HL-60/S4 (cell line): ENCODE measurements around the gene NOTUM.

Experiments used
- in situ Hi-C: fragments of 300-500 bp; cut with MboI; formaldehyde crosslinking; loops from 2 replicates; pipeline ENCODE4 v1.14.3; 2022; ENCODE audit warnings: low sequenced_read_pairs

The NOTUM gene

DNA sequence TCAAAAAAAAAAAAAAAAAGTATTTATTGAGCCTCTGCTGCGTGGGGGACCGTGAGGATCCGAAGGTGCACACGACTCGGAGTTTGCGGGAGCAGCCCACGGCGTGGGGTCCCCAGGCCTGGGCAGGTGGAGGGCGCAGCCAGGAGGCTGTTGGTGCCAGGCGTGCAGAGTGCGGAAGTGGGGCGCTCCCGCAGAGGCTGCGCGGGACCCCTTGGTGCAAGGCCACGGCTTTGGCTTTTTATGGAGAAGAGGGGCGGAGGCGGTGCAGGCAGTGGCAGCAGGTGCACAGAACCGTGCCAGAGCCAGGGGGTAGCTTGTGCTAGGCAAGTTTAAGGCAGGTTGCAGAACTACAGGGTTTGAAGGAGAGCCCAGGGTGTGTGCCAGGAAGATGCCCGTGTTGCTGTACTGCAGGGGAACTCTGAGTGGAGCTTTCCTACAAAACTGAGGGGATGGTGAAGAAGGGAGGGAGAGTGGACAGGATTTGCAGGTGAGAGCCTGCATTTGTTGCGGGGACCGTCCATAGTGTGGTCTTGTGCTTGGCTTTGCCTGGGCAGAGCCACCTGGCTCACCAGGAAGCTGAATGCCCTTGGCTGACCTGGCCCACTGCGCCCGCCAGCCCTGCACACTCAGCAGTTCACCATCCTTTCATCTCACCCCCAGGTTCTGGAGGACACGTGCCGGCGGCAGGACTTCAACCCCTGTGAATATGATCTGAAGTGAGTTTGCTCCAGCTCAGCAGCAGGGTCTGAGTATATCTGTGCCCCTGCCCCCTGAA lies 17.7 kb upstream of the NOTUM start:
- in situ Hi-C loops, result no loop called here

DNA sequence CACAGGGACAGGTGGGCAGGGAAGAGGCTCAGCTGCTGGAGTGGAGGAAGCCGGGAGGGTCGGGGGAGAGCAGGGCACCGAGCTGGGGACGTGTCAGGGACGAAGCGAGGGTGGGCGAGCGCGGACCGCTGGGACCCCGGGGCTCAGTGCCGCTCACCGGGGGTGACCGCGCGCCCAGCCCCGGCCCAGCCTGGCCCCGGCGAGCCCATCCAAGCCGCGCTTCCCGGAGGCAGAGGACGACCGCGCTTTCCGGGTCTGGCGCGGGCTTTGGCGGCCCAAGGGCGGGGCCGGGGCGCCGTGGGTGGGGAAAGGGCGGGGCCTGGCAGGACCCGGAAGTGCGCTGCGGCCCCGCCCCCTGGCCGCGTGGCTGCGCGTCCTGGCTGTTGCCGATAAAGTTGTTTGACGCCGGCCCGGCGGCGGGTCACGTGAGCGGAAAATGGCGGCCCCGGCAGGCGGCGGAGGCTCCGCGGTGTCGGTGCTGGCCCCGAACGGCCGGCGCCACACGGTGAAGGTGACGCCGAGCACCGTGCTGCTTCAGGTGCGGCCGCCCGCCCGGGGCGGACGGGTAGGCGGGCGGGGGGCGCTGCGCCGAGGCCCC lies 16.3 kb upstream of the NOTUM start, which contains the start of gene ASPSCR1:
ASPSCR1 (plus strand) TSS at position 419 of the 598 bp plus-strand sequence; CDS start at position 437, 18 bp downstream.
- in situ Hi-C loops, result no loop called here

DNA sequence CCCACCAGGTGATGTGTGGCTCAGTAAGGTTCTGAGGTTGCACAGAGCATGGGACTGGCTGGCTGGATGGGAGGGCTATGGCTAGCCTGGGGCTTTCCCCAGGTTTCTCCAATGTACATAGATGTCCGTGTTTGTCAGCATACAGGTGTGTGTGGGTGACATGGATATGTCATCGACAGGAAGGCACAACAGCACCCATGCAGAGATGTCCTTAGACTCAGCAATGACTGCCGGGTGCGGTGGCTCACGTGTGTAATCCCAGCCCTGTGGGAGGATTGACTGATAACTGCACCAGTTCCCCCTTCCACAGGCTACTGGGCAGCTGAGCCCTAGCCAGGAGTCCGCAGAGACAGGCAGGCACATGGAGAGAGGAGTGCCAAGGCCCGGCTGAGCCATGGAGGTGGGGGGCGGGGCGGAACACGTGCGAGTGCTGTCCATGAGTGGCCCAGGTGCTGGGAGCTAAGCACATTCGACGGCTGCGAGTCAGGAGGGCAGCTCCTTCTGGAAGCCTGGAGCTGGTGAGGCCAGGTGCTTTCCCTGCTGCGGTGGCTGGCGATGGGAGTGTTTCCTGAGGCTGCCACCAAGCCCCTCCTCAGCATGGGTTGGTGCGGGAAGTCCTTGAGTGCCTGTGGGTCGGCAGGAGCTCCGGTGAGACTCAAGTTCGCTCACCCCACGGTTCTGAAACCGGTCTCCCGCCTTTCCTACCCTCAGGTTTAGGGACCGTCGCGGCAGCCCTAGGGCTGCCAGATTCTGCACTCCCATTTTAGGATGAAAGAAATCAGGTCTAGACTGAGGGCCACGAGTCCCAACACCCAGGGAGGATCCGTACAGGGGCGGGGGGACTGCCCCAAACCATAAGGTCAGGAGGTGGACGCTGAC lies 15.6 kb upstream of the NOTUM start:
- in situ Hi-C loops, result no loop called here

DNA sequence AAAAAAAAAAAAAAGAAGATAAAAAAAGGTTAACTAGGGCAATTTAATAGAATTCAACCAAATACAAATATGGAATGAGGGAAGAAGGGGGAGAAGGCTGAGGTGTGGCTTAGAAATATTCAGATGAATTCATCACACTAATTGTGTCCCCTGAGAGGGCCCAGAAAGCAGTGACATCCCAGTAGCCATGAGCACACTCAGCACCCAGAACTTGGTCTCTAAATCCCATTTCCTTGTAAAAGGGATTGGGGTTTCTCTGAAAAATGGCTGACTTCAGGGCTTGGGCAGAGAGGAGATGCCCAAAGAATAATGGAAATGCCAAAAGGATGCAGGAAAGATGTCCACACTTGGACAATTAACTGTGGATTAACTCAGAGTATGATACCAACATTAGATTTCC lies 12.4 kb upstream of the NOTUM start:
- in situ Hi-C loops, result no loop called here

DNA sequence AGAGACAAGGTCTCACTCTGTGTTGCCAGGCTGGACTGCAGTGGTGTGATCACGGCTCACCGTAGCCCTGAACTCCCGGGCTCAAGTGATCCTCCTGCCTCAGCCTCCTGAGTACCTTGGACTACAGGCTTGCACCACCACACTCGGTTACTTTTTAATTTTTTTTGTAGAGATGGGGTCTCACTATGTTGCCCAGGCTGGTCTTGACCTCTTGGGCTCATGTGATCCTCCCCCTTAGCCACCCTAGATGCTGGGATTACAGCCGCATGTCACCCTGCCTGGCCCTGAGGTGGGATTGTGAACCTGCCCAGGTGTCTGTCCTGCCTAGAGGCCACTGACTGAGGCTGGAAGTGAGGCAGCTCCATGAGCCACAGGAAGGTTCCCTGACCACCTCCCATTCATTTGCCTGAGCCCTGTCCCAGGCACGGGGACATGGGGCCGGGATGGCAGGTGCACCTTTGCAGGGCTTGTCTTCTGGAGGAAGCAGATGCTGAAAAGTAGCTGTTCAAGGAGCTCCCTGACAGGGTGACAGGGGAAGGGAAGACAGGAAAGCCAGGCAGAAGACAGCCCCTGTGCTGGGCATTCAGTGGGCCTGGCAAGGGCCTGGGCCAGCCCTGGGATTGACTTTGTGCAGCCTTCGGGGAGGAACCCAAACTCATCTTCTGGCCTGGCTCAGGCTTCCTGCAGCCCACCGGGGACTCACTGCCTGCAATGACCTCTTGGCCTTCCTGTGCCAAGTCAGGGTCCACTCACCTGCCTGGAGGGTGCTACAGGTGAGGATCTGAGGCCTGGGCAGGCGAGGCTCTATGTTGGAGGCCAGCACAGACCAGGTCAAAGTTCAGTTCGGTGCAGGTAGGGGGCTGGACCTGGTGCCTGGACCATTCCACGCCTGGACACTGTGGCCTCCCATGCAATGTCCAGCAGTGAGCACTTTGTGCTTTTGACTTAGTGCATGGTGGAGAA lies 8.1 kb upstream of the NOTUM start:
- in situ Hi-C loops, result loop anchor here (10.0 kb wide), 1 partner anchor 176 kb away; no protein-coding TSS in a partner anchor

DNA sequence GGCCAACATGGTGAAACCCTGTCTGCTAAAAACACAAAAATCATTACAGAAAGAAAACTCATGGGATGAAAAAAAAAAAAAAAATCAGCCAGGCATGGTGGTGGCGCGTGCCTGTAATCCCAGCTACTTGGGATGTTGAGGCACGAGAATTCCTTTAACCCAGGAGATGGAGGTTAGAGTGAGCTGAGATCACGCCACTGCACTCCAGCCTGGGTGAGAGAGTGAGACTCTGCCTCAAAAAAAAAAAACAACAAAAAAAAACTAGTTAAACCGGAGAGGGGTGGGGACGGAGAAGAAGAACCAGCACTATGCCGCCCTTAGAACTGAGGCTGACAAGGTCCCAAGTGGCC lies 7.4 kb upstream of the NOTUM start:
- in situ Hi-C loops, result loop anchor here (10.0 kb wide), 1 partner anchor 176 kb away; no protein-coding TSS in a partner anchor

DNA sequence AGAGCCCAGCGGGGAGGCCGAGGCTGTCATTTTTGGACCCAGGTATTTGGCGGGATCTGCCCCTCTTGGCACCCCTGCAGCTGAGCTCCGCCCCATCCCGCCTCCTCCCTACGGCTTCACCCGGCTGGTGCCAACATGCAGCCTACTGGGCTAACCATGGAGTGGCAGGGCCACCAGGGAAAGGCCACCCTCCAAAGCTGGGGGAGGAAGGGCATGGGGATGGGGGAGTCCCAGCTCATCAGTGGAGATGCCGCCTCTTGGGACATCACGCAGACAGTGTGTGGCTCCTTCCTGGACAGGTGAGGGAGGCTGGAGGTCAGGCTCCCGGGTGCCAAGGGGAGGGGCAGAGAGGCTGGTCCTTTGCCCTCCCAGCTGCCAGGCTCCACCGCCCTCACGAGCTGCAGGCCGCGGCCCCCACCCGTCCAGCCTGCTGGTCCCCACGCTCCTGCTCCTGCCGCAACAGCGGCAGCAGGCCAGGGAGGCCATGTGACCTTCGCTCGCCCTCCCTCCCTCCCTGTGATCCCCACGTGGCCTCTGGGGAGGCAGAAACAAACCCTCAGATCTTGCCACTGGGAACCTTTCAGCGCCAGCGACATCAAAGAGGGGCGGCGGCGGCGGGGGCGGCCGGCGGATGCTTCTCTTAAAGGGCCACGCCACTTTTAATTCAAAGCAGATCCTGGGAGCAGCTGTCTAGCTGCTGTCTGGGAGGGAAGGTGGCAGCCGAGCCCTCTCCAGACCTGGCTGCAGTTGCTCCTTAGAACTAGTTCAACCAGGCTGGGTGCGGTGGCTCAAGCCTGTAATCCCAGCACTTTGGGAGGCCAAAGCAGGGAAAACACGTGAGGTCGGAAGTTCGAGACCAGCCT lies 6.8 kb upstream of the NOTUM start:
- in situ Hi-C loops, result loop anchor here (10.0 kb wide), 1 partner anchor 177 kb away; no protein-coding TSS in a partner anchor

DNA sequence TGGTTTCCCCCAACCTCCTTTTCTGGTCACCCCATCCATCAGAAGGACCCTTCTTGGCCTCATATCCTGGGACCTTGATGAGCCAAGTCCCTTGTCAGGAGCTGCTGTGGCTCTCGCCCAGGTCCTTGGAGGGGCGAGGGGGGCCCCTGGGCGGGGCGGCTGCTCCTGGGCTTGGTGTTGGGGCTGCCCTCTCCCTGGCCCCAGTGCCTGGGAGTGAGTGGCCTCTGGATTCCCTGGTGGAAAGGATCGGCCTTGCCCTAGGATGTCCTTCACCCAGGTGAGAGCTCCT lies 6.2 kb upstream of the NOTUM start:
- in situ Hi-C loops, result loop anchor here (10.0 kb wide), 1 partner anchor 178 kb away; no protein-coding TSS in a partner anchor

DNA sequence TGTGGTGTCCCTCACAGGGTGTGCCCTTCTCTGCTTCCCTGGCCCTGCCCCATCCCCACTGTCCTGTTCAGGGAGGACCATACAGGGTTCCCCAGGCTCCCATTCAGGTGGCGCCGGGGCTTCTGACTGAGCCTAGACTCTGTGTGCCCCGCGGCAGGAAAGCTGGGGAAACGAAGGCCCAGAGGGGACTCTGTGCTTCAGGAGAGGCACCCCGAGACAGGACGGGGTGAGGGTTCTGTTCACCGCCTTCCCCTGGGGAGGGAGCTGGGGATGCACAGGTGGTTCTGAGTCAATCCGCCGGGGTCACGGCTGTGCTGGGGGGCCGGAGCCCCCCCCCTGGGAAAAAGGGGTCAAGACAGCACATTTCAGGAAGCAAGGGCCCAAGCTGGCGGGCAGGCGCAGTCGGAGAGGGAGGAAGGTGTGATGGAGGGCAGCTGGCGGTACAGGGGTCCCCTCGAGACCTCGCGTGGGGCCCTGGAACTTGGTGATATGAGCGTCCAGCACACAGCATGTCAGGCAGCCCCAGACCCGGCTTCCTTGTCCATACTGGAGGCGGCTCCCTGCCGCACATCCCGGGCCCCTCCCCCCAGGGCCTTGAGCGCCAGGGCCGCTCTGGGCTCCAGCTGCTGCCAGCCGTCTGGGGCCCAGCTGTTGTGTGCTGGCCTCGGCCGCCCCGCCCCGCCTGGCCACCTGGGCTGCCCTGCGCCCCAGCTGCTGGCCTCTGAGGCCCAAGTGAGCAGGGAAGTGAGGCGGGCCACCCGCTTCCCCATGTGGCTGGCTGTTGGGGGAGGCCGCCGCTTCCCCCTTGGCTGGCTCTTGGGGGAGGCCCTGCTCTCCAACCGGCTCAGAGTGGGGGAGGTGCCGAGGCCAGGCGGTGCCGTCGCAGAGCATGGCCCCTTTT lies 5.6 kb upstream of the NOTUM start:
- in situ Hi-C loops, result loop anchor here (10.0 kb wide), 1 partner anchor 178 kb away; no protein-coding TSS in a partner anchor

DNA sequence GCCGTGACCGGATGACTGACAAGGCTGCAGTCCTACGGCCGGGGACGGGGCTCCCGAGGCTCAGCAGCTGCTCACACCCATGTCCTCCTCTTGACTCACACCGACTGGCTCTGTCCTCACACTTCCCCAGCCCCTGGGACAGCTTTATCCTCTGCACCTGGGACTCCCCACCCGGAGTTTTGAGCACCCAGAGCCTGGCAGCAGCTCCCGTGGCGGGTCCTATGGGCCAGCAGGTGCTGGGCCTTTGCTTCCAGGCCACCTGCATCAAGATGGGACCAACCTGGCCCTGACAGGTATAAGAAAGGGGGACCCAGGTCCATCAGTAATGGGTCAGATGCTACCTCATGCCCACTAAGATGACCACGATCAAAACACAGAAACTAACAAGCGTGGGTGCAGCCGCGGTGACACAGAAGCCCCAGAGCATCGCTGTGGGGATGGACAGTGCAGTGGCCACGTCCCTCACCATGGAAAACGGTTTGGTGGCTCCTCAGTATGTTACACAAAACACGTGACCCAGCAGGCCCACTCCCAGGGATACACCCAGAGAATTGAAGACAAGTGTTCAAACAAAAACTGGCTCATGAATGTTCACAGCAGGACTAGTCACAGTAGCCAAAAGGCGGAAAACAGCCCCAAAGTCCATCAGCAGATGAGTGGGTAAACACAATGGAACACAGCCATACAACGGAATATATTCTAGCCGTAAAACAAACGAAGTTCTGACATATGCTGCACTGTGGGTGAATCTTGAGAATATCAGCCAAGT lies 3.3 kb upstream of the NOTUM start:
- in situ Hi-C loops, result loop anchor here (10.0 kb wide), 1 partner anchor 181 kb away; no protein-coding TSS in a partner anchor

DNA sequence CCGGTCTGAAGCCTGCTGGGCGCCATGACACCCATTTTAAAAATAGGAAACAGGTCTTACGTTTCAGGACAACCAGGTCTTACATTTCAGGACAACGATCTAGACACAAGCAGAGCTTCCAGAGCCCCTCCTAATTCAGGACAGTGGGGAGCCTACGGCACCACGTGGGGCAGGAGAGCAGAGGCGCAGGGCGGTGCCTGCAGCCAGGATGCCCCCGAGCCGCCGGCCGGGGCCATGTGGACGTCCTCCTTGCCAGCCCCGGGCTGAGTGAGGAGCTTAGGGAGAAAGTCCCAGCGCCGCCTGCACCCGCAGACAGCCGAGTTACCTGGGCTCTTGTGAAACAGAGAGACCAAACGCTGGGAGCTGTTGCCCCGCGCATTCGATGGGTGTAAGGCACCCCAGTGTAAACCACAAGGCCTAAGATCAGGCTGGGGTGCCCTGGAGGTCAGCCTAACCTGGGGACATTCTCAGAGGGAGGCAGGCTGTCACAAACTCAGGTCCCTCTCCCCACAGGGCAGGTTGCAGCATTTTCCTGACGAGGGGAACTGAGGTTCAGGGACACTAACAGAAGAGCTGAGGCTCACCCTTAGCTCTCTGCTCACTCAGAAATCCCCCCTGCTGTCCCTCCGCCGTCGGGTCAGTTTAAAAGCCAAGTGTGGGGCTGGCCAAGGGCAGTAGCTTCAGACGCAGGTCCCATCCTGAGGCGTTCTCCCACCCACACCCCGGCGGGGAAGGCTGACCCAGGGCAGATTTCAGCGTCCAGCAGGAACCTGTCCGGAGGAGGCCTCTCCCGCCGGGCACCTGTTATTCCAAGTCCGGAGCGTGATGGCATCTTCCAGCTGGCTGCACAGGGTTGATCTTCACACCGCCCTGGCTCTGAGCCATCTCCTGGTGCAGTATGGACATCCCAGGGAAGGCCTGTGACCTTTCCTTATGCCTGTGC lies 1.8 kb upstream of the NOTUM start:
- in situ Hi-C loops, result loop anchor here (10.0 kb wide), 1 partner anchor 182 kb away; no protein-coding TSS in a partner anchor

DNA sequence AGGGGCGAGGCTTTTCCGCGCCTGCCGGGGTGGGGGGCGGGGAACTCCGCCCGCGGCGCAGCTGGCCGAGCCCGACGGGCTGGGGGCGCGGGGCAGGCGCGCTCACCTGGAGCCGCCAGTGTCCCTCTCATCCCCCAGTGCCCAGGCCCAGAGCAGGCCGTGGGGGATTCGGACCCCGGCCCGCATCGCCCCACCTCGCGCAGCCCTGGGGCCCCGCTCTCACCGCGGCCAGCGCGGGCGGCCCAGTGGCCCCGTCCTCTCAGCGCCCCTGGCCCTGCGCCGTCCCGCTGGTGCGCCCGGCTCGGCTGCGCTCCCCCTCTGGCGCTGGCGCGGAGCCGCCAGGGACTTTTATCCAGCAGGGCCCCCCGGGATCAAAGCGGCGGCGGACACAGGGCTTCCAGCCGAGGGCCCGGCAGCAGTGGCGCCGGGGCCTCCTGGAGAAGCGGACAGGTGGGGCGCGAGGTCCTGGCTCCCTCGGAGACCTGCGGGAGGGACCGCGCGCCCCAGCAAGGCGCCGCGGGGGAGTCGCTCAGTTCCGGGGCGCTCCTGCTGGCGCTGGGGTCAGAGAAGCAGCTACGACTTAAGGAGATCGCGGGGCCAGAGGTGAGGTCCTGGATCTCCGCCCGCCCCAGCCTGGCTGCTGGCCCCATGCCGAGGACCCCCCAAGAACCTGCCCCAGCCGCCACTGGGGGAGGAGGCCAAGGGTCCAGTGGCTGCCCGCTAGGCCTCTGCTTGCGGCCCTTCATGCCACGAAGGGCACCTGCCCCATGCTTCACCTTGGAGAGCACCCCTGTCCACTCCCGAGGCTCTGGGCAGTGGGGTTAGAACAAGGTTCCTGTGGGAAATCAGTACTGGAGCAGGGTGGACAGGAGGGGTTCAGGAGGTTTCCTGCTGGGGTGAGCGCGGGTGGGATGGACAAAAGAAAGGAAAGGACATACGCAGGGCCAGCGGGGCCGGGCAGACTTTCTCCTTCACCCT lies 823 bp upstream of the NOTUM start:
- in situ Hi-C loops, result loop anchor here (10.0 kb wide), 1 partner anchor 183 kb away; no protein-coding TSS in a partner anchor

DNA sequence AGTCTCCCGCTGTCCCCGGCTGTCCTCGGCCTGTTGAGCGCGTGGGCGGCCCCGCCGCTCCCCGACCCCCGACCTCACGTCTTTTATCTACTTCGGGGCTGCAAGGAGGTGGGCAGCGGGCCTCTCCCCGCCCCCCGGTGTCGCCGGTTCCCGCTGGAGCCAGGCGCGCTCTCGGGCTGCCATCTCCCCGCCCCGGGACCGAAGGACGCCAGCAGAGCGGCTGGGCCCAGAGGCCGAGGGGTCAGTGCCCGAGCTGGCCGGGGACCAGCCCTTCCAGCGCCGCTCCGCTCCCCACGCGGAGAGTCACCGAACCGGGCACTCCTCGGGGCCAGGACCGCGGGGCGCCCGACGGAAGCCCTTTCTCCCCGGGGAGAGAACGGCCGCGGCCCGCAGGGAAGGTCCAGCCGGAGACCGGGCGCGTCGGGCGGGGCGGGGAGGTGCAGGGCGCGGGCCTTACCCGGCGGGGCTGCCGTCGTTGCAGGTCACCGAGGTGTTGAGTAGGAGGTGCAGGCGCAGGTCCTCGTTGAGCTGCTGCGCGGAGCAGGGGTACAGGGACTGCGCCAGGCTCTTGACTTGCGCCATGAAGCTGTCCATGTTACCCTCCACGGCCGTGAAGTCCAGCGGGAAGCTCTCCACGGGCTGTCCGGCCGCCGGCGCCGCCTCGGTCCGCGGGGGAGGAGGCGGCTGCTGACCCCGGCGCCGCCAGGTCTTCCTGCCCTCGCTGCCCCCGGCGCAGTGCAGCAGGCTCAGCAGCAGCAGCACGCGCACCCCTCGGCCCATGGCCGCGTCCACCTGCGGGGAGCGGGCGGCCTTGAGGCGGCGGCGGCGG lies 643 bp downstream of the NOTUM start:
- in situ Hi-C loops, result loop anchor here (10.0 kb wide), 1 partner anchor 184 kb away; no protein-coding TSS in a partner anchor
